Ishikawa (cell line): ENCODE measurements around the gene MCM6.

Source experiments
- CEBPB ChIP-seq: IDR thresholded peaks from 2 replicates; pipeline ENCODE4 v1.6.1; 2012
- CREB1 ChIP-seq: IDR thresholded peaks from 2 replicates; pipeline ENCODE4 v1.6.1; 2012; ENCODE audit warnings: low read depth
- EGR1 ChIP-seq: IDR thresholded peaks from 2 replicates; pipeline ENCODE4 v1.6.1; 2012
- EP300 ChIP-seq: IDR thresholded peaks from 2 replicates; pipeline ENCODE4 v1.6.1; 2012; ENCODE audit warnings: borderline replicate concordance
- FOXM1 ChIP-seq: IDR thresholded peaks from 2 replicates; pipeline ENCODE4 v1.6.1; 2012; ENCODE audit warnings: low read depth, borderline replicate concordance
- MAX ChIP-seq: IDR thresholded peaks from 2 replicates; pipeline ENCODE4 v1.6.1; 2012
- NFIC ChIP-seq: IDR thresholded peaks from 2 replicates; pipeline ENCODE4 v1.6.1; 2012
- RAD21 ChIP-seq: IDR thresholded peaks from 2 replicates; pipeline ENCODE4 v1.6.1; 2012; ENCODE audit warnings: low read depth
- TAF1 ChIP-seq: IDR thresholded peaks from 2 replicates; pipeline ENCODE4 v1.6.1; 2012; ENCODE audit warnings: low read depth, mild to moderate bottlenecking
- TCF12 ChIP-seq: IDR thresholded peaks from 2 replicates; pipeline ENCODE4 v1.6.1; 2012; ENCODE audit warnings: low read depth
- TEAD4 ChIP-seq: IDR thresholded peaks from 2 replicates; pipeline ENCODE4 v1.6.1; 2012
- YY1 ChIP-seq: IDR thresholded peaks from 2 replicates; pipeline ENCODE4 v1.6.1; 2012; ENCODE audit warnings: low read depth
- ZBTB7A ChIP-seq: IDR thresholded peaks from 2 replicates; pipeline ENCODE4 v1.6.1; 2012; ENCODE audit warnings: low read depth
- TF ChIP-seq, protein P1 (sequence below): IDR thresholded peaks from 2 replicates; pipeline ENCODE4 v1.6.1; 2012
- TF ChIP-seq, protein P2 (sequence below): IDR thresholded peaks from 2 replicates; pipeline ENCODE4 v1.6.1; 2012; ENCODE audit warnings: low read depth, mild to moderate bottlenecking

MCM6 gene

GRCh38 chr2:135863233-135863632 is 13.0 kb downstream of the MCM6 start:
- TF ChIP-seq NFIC (no peak), FOXM1 (no peak), EGR1 (no peak), CEBPB (no peak), YY1 (no peak), TCF12 (no peak), TEAD4 (no peak), RAD21 (no peak), TAF1 (no peak), EP300 (no peak), CREB1 (no peak), MAX (no peak), ZBTB7A (no peak)
- TF ChIP-seq, protein P1, sequence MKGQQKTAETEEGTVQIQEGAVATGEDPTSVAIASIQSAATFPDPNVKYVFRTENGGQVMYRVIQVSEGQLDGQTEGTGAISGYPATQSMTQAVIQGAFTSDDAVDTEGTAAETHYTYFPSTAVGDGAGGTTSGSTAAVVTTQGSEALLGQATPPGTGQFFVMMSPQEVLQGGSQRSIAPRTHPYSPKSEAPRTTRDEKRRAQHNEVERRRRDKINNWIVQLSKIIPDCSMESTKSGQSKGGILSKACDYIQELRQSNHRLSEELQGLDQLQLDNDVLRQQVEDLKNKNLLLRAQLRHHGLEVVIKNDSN, result no peak
- TF ChIP-seq, protein P2, sequence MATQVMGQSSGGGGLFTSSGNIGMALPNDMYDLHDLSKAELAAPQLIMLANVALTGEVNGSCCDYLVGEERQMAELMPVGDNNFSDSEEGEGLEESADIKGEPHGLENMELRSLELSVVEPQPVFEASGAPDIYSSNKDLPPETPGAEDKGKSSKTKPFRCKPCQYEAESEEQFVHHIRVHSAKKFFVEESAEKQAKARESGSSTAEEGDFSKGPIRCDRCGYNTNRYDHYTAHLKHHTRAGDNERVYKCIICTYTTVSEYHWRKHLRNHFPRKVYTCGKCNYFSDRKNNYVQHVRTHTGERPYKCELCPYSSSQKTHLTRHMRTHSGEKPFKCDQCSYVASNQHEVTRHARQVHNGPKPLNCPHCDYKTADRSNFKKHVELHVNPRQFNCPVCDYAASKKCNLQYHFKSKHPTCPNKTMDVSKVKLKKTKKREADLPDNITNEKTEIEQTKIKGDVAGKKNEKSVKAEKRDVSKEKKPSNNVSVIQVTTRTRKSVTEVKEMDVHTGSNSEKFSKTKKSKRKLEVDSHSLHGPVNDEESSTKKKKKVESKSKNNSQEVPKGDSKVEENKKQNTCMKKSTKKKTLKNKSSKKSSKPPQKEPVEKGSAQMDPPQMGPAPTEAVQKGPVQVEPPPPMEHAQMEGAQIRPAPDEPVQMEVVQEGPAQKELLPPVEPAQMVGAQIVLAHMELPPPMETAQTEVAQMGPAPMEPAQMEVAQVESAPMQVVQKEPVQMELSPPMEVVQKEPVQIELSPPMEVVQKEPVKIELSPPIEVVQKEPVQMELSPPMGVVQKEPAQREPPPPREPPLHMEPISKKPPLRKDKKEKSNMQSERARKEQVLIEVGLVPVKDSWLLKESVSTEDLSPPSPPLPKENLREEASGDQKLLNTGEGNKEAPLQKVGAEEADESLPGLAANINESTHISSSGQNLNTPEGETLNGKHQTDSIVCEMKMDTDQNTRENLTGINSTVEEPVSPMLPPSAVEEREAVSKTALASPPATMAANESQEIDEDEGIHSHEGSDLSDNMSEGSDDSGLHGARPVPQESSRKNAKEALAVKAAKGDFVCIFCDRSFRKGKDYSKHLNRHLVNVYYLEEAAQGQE, result no peak

DNA sequence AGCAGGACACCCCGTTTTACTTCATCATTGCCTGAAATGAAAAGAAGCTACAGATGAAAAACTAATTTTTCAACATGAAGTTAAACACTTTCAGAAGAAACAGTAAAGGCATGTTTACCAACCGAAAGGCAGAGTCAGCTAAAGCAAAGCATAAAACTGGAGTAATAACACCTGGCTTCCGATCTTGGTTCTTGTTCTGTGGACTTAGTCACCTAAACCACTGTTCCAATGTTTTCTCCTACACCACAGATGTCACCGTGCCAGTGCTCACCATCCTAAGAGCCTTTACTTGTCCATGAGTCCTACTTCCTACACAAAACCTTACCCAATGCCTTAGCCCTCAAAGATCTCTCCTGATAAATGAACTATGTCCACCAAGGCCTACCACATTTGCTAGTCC is 13.5 kb downstream of the MCM6 start:
- TF ChIP-seq NFIC (no peak), TAF1 (no peak), RAD21 (no peak), CEBPB (no peak), EP300 (no peak), YY1 (no peak), TEAD4 (no peak), FOXM1 (no peak), CREB1 (no peak)

DNA sequence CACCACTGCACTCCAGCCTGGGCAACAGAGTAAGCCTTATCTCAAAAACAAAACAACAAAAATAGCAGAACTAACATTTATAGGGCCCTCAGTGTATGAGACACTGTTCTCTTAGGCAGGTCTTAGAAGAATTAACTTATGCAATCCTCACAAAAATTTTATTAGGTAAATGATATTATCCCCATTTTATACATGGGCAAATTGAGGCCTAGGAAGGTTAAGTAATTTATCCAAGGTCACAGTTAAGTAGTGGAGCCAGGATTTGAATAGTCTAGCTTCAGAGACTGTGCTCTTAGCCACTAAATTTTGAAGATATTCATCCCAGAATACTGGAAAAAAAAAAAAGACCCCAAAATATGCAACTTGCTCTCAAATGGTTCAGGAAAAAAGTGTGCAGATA is 22.8 kb downstream of the MCM6 start:
- TF ChIP-seq TAF1, result no peak
- TF ChIP-seq ZBTB7A, result no peak
- TF ChIP-seq MAX, result no peak
- TF ChIP-seq YY1, result no peak
- no peak for TF ChIP-seq EP300
- TF ChIP-seq TEAD4, result no peak
- TF ChIP-seq TCF12, result no peak
- no peak for TF ChIP-seq CREB1
- TF ChIP-seq RAD21, result no peak
- TF ChIP-seq EGR1, result no peak
- TF ChIP-seq CEBPB, result no peak
- TF ChIP-seq, protein P1, result no peak
- TF ChIP-seq, protein P2, result no peak
- no peak for TF ChIP-seq FOXM1
- TF ChIP-seq NFIC, result no peak

DNA sequence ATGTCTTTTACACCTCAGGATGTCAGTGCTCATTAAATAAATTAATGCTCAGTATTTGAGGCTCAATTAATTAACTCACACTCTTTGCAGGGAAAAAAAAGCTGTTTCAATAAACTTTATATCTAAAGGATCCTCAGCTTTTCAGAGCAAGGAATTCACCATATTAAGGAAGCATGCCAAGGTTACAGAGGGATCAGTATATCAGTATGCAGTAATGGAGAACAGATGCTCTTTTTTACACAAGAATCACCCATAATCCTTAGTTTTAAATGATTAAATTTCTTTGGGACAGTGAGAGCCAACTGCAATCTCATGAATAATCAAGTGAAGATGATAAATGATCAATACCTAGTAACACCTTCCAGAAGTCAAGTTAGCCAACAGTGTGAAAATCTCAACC is 24.4 kb downstream of the MCM6 start:
- TF ChIP-seq ZBTB7A (no peak), TAF1 (no peak), RAD21 (no peak), YY1 (no peak), MAX (no peak), TCF12 (no peak), FOXM1 (no peak)

- TF ChIP-seq TCF12 (no peak), EGR1 (no peak), NFIC (no peak), CEBPB (no peak), CREB1 (no peak), MAX (no peak)
- TF ChIP-seq, protein P2, result no peak
- TF ChIP-seq, protein P1, result no peak
Measured at GRCh38 chr2:135850892-135851668, 25.2 kb downstream of the MCM6 start.
